ENCODE data around the gene ITPR3.
A peak's percentile ranks its signal among the peaks of the same experiment; 100 is the strongest.

DNA sequence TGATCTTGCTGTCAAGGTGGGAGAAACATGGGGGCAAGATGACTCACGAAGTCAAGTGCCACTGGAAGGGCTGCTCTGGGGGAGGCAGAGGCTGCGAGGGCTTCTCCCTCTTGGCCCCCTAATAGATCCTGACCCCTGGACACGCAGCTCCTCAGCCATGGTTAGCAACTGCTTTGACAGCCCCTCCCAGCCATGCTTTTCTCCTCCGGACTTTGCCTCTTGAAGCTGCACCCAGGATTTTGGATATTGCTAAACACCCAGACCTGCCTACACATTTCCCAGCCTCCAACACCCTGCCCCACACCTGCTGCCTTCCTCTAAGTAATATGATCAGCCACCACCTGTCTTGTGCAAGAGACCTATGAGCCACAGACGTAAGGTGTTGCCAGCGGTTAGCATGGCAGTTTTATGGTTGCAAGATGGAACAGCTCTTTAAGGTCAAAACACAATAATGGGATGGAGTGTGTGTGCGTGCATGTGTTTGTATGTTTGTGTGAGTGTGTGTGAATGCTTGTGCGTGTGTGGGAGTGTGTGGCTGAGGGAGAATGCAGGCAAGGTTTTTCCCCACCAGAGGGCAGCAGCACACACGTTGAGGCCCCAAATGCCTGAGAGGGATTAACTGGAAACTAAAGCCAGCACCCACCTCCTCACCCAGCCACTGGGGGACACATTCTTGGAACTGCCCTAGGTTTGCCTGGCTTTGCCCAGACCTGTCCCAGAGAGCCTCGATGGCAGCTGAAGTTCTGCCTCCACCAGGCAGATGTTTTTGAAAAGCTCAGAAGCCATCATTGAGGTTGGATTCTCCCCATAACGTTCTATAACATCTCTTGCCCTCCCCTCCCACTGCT, 123.1 kb downstream of the ITPR3 start:
- TF ChIP-seq EZH2 (IDR thresholded peaks at IDR 0.05) (no peak), POLR2AphosphoS5 (IDR thresholded peaks at IDR 0.05; ENCODE audit: low read depth, low read length) (no peak), EZH2phosphoT487 (IDR thresholded peaks at IDR 0.05; ENCODE audit: borderline replicate concordance) (no peak), CBX3 (IDR thresholded peaks at IDR 0.05; ENCODE audit: low read depth) (no peak), SP1 (IDR thresholded peaks at IDR 0.05; ENCODE audit: low read depth) (no peak), FOSL1 (IDR thresholded peaks at IDR 0.05; ENCODE audit: low read depth) (no peak), POLR2A (IDR thresholded peaks at IDR 0.05; ENCODE audit: borderline replicate concordance, extremely low read depth, insufficient read depth, insufficient read length) (no peak)
- TF ChIP-seq, protein P1, sequence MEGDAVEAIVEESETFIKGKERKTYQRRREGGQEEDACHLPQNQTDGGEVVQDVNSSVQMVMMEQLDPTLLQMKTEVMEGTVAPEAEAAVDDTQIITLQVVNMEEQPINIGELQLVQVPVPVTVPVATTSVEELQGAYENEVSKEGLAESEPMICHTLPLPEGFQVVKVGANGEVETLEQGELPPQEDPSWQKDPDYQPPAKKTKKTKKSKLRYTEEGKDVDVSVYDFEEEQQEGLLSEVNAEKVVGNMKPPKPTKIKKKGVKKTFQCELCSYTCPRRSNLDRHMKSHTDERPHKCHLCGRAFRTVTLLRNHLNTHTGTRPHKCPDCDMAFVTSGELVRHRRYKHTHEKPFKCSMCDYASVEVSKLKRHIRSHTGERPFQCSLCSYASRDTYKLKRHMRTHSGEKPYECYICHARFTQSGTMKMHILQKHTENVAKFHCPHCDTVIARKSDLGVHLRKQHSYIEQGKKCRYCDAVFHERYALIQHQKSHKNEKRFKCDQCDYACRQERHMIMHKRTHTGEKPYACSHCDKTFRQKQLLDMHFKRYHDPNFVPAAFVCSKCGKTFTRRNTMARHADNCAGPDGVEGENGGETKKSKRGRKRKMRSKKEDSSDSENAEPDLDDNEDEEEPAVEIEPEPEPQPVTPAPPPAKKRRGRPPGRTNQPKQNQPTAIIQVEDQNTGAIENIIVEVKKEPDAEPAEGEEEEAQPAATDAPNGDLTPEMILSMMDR (IDR thresholded peaks at IDR 0.05 in 2 of 3, conservative IDR thresholded peaks at IDR 0.05 in 1 of 3; ENCODE audit: borderline replicate concordance in 1 of 3, insufficient read depth in 1 of 3, low read depth in 2 of 3, low read length in 2 of 3) = peak; percentile 83 to 96 (median 95)
